NCI-H1694 treated with DMSO at 0.1 percent for 48 hours (cell line): Measurements from ENCODE around the gene ZSCAN12.
A peak's percentile ranks its signal among the peaks of the same experiment; 100 is the strongest.
"Not testable (repeated sequence)": the region's sequence is repeated elsewhere in the genome, so short reads cannot be mapped to it uniquely, and the experiment has no call there.

ENCODE experiments used
- DNase-seq: peaks from one replicate; lab custom pipeline; 2025; lab: John Stamatoyannopoulos, UW

The ZSCAN12 gene

GRCh38 chr6:28393912-28394662 lies 5.5 kb downstream of the ZSCAN12 start:
- DNase-seq: no peak

DNA sequence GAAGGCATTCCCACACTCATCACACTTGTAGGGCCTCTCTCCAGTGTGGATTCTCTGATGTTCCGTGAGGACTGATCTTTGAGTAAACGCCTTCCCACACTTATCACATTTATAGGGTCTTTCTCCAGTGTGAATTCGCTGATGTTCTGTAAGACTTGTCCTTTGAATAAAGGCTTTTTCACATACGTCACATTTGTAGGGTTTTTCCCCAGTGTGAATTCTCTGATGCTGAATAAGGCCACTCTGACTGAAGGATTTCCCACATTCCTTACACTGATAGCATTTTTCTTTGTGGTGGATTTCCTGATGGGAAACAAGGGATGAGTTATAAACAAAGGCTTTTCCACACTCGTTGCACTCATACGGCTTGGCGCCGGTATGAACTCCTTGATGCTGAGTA lies 8.9 kb downstream of the ZSCAN12 start:
- DNase-seq: no peak

DNA sequence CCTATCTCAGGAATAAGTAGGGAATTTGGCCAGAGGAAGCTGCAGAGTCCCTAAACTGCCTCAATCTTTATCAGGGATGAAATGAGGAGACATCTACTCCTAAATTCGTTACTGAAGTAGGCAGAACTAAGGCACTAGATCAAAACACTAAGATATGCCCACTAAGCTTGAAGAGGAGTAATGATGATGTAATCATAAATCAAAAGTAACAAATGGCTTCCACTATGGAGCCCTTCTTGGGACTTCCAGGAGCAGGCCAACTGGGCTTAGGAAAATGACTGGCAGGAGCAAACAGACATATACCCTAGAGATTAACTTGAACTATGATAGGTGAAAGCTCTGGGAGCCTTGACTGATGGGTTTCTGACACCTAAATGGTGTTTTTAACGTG lies 15.4 kb downstream of the ZSCAN12 start:
- no peak for DNase-seq

DNA sequence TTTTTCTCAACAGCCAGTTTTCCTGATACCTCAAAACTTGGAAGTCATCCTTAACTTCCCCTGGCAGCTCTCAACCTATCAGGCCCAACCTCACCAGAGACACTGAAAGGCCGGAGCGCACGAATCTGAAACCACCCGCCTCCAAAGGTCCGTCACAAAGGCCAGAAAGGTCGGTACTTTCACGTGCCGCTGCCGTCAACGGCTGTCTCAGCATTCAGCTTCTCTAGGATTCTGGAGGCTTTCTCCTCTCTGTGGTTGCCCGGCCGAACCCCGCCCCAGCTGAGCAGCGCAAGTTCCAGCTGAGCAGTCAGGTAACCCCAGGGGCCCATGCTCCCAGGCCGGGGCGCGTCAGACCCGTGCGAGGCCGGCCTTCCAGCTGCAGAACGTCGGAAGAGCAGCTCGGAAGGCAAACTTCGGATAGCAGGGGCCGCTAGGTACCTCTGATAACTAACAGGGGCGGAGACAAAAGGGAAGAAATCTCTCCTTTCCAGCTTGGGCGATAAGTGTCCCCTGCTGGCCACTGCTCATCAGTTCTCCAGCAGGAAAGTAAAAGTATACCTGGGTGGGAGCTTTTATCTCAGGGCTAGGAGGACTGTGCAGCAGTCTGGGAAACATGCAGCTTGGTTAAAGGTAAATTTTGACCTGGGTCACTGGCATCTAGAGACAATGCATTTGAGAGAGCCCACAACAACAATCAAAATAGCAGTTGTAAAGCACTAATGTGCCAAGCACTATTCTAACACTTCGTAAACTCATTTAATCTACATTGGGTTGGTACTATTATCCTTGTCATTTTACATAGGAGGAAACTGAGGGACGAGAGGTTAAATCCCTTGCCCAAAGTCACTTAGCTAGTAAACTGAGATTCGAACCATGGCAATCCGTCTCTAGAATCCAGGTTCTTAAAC lies 16.1 kb downstream of the ZSCAN12 start:
- no peak for DNase-seq

DNA sequence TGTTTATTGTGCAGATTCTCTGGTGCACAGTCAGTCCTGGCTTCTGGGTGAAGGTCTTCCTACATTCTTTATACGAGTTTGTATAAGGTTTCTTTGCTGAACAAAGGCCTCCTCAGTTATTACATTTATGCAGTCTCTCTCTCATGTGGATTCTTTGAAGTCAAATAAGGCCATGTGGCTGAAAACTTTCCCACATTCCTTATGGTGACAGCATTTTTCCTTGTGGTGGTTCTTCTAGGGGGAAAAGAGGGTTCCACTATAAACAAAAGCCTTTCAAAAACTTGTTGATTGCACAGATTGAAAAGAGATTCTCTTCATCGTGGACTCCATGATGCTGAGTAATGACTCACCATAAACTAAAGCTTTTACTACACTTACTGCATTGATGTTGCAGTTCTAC lies 19.2 kb downstream of the ZSCAN12 start:
- no peak for DNase-seq

DNA sequence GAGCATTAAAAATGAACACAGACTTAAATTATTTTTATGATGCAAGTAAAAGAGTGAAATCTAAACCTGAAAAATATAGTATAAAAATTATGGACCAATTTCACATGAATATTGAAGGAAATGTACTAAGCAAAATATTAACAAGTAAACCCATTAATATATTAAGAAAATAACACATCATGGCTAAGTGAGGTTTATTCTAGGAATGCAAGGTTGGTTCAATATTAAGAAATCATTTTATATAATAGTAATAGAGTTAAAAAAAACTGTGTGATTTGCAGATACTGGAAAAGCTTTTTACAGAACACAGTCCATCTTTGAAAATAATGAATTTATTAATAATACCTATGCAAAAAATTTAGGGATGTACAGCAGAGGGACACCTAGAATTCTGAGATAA lies 20.9 kb downstream of the ZSCAN12 start:
- no peak for DNase-seq

DNA sequence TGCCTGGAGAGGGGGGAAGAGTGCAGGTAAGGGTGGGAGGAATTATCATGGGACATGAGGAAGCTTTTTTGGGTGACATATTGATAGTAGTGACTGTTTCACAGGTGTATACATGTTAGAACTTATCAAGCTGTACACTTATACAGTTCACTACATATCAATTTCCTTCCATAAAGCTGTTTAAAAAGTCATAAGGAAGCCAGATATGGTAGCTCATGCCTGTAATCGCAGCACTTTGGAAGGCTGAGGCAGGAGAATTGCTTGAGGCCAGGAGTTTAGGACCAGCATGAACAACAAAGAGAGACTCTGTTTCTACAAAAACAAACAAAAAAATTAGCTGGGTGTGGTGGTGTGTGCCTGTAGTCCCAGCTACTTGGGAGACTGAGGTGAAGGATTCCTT lies 21.7 kb downstream of the ZSCAN12 start:
- DNase-seq: no peak

GRCh38 chr6:28373925-28374324 lies 25.6 kb downstream of the ZSCAN12 start:
- DNase-seq: no peak

- DNase-seq: no peak
These were observed 27.7 kb downstream of the ZSCAN12 start for GRCh38 chr6:28371706-28372451.

DNA sequence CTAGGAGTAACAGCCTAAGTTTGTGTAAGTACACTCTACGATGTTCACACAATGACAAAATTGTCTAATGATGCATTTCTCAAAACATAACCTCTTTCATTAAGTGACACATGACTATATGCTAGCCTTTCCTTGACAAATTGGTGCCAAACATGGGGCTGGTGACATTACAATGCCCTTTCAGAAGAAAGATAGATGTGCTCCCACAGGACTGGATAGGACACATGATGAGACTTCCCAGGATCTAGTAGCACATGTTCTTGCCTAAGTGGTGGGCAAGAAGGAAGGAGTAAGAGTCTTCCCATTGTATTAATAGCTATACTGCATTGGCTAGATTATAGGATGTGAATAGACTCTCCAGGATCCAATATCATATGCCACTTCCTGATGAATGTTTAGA lies 28.3 kb downstream of the ZSCAN12 start:
- DNase-seq: no peak

GRCh38 chr6:28370440-28370839 lies 29.1 kb downstream of the ZSCAN12 start:
- no peak for DNase-seq

- DNase-seq: no peak
These were observed 30.1 kb downstream of the ZSCAN12 start for GRCh38 chr6:28369463-28369862.

DNA sequence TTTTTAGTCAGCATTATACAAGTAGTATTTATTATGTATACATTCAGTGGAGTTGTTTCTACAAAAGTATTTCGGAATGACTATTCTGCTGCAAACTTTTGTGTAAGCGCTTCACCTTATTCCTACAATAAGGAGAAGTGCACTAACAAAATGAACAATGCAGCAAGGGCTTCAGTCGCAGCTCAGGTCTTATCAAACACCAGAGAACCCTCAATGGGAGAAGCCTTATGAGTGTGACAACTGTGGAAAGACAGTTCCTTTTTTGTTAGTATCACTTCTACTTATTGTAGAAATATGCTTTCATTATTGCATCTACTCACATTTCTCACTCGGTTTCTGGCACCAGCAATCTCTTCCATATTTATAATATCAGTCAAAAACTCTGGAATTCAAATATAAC lies 31.0 kb downstream of the ZSCAN12 start:
- no peak for DNase-seq

DNA sequence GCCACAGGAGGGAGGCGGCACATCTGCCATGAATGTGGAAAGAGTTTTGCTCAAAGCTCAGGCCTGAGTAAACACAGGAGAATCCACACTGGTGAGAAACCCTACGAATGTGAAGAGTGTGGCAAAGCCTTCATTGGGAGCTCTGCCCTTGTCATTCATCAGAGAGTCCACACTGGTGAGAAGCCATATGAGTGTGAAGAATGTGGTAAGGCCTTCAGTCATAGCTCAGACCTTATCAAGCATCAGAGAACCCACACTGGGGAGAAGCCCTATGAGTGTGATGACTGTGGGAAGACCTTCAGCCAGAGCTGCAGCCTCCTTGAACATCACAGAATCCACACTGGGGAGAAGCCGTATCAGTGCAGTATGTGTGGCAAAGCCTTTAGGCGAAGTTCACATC lies 34.0 kb downstream of the ZSCAN12 start:
- not testable (repeated sequence) for DNase-seq

DNA sequence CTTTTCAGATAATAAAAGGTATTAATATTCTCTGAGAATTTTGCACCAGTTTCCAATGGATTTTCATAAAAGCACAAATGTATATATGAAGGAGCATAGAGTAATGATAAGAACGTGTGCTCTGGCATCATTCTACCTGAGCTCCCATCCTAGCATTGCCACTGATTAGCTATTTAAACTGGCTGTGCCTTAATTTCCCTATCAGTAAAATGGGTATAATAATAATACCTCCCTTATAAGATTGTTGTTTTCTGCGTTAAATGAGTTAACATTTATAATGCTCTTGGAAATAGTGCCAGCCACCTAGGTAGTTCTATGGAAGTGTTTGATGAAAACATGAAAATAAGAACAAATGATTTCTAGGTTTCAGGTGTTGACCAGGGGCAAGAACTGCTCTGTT lies 38.6 kb downstream of the ZSCAN12 start:
- no peak for DNase-seq

- not testable (repeated sequence) for DNase-seq
These were observed 40.0 kb downstream of the ZSCAN12 start for GRCh38 chr6:28359562-28359961.

DNA sequence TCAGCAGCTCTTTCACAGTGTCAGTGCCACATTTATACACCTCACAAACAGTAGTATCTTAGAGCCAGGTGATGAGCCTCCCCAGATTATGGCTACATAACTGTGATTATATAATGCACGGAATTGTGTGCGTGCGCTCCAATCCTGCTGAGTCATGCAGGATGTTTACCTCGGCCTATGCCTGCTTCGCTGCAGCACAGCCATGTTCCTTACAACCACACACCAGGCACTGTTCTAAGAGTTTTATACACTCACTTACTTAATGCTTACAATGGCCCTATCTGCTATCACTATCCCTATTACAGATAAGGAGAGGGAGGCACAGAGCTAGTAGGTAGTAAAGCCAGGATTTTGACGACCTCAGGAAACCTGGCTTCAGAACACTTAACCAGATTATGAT lies 42.5 kb downstream of the ZSCAN12 start:
- no peak for DNase-seq

- no peak for DNase-seq
These were observed 42.9 kb downstream of the ZSCAN12 start for GRCh38 chr6:28356666-28357020.

- DNase-seq: peak; percentile 64
These were observed 43.5 kb downstream of the ZSCAN12 start for GRCh38 chr6:28355743-28356665.

DNA sequence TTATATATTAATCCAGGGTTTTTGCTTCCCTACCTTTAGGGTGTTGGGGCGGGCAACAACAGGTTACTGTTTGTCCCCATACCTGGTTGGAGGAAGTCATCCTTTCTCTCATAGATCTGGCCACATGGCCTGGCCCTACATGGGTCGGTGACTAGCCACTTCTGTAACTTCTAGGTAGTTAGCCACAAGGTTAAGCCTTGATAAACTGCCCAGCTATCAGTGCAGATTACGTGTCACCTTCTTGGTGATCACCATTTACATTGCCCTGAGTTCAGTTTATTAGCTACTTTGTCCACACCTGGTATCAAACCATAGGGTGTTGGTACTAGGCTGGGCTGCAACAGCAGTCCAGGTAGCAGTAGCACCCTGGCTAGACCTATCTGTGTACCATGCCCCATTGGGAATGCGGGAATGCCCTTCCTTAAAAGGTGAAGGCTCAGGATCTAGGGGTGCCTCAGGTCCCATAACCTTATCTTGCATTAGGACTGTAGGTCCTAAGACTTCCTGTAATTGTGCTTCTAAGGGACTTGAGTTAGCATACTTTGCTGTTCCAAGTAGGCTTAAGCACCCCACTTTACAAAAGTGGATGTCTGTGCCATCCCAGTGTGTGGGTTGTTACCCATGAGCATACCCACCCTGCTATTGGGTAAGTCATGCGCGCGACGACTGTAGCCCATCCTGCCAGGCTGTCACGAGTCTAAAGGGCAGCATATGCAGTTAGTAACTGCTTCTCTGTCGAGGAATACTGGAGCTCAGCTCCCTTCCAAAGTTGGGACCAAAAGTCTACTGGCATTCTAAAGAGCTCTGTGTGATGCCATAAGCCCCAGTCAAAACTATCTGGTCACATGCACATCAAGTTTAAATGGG lies 44.6 kb downstream of the ZSCAN12 start:
- DNase-seq: no peak
